HAP-1 (cell line): ENCODE results near the gene HHATL.
"Not testable (repeated sequence)": the region's sequence is repeated elsewhere in the genome, so short reads cannot be mapped to it uniquely, and the experiment has no call there.

Experiments
- DNase-seq, 2 experiments: peaks; one replicate each; pipeline ENCODE4 v3.0.0-alpha.2; 2016 to 2020; ENCODE audit warnings: low spot score in 2 of 2
- H3K27me3 ChIP-seq: fragments of 250-450 bp; sonication (Bioruptor Pico); 2 replicates; pipeline ENCODE4 v1.5.1; 2020; ENCODE audit warnings: low read depth, mild to moderate bottlenecking, moderate library complexity
- H3K36me3 ChIP-seq: fragments of 250-450 bp; sonication (Bioruptor Pico); replicated peaks from 2 replicates; pipeline ENCODE4 v1.5.1; 2020; ENCODE audit warnings: mild to moderate bottlenecking
- H3K4me1 ChIP-seq: fragments of 250-450 bp; sonication (Bioruptor Pico); 2 replicates; pipeline ENCODE4 v1.5.1; 2020; ENCODE audit warnings: mild to moderate bottlenecking
- H3K4me3 ChIP-seq: fragments of 250-450 bp; sonication (Bioruptor Pico); 2 replicates; pipeline ENCODE4 v1.5.1; 2020; ENCODE audit warnings: mild to moderate bottlenecking, moderate library complexity
- H3K9me3 ChIP-seq: fragments of 250-450 bp; sonication (Bioruptor Pico); 2 replicates; pipeline ENCODE4 v1.5.1; 2020; ENCODE audit warnings: mild to moderate bottlenecking, moderate library complexity
- in situ Hi-C: fragments of 300-500 bp; cut with MboI; formaldehyde crosslinking; loops from 3 replicates; pipeline ENCODE4 v1.14.3; 2020; ENCODE audit warnings: low sequenced_read_pairs, inconsistent platforms, mixed read lengths

Gene HHATL

GRCh38 chr3:42730294-42730693 lies 27.7 kb upstream of the HHATL start:
- H3K9me3 ChIP-seq, result no peaks in the 10 kb centered on the region
- DNase-seq, result no peak
- no peaks in the 10 kb centered on the region for H3K36me3 ChIP-seq
- H3K27me3 ChIP-seq, result peaks cover 2% of the 10 kb centered on the region; the same call in 1 of the 2 replicates
- no peak overlapping the region for H3K4me3 ChIP-seq
- in situ Hi-C loops, result no loop called here
- no peaks in the 10 kb centered on the region; the same call in none of the 2 replicates for H3K4me1 ChIP-seq

GRCh38 chr3:42729404-42730145 lies 27.0 kb upstream of the HHATL start:
- no peak for DNase-seq
- Histone ChIP-seq H3K4me1 (no peaks in the 10 kb centered on the region; the same call in none of the 2 replicates), H3K9me3 (no peaks in the 10 kb centered on the region), H3K27me3 (peaks cover 2% of the 10 kb centered on the region; the same call in 1 of the 2 replicates), H3K36me3 (no peaks in the 10 kb centered on the region), H3K4me3 (no peak overlapping the region)
- in situ Hi-C loops, result no loop called here

GRCh38 chr3:42728668-42729364 lies 26.2 kb upstream of the HHATL start:
- Histone ChIP-seq H3K4me1 (no peaks in the 10 kb centered on the region; the same call in none of the 2 replicates), H3K9me3 (no peaks in the 10 kb centered on the region), H3K27me3 (peaks cover 2% of the 10 kb centered on the region; the same call in 1 of the 2 replicates), H3K36me3 (no peaks in the 10 kb centered on the region), H3K4me3 (no peak overlapping the region)
- no peak for DNase-seq
- in situ Hi-C loops, result no loop called here

- peak in 1 of 2 experiments; percentile 52 for DNase-seq
- Histone ChIP-seq H3K36me3 (no peaks in the 10 kb centered on the region), H3K4me1 (no peaks in the 10 kb centered on the region; the same call in none of the 2 replicates), H3K4me3 (no peak overlapping the region), H3K27me3 (peaks cover 2% of the 10 kb centered on the region; the same call in 1 of the 2 replicates), H3K9me3 (no peaks in the 10 kb centered on the region)
- in situ Hi-C loops, result no loop called here
Measured at GRCh38 chr3:42728056-42728455, 25.5 kb upstream of the HHATL start.

- Histone ChIP-seq H3K27me3 (peaks cover 2% of the 10 kb centered on the region; the same call in 1 of the 2 replicates), H3K9me3 (no peaks in the 10 kb centered on the region), H3K4me3 (no peak overlapping the region), H3K36me3 (no peaks in the 10 kb centered on the region), H3K4me1 (no peaks in the 10 kb centered on the region; the same call in none of the 2 replicates)
- no peak for DNase-seq
- in situ Hi-C loops, result no loop called here
Measured at GRCh38 chr3:42725454-42725853, 22.9 kb upstream of the HHATL start.

GRCh38 chr3:42723219-42723618 lies 20.6 kb upstream of the HHATL start:
- Histone ChIP-seq H3K9me3 (no peaks in the 10 kb centered on the region), H3K4me3 (no peak overlapping the region), H3K4me1 (no peaks in the 10 kb centered on the region; the same call in none of the 2 replicates), H3K36me3 (no peaks in the 10 kb centered on the region), H3K27me3 (peaks cover 2% of the 10 kb centered on the region; the same call in 1 of the 2 replicates)
- in situ Hi-C loops, result no loop called here
- no peak for DNase-seq

- H3K9me3 ChIP-seq, H3K27me3 ChIP-seq, DNase-seq, H3K4me3 ChIP-seq, in situ Hi-C loops, H3K4me1 ChIP-seq, H3K36me3 ChIP-seq: not testable (repeated sequence)
Measured at GRCh38 chr3:42722442-42722841, 19.8 kb upstream of the HHATL start.

GRCh38 chr3:42721690-42722089 lies 19.1 kb upstream of the HHATL start:
- H3K36me3 ChIP-seq, result no peaks in the 10 kb centered on the region
- H3K9me3 ChIP-seq, result no peaks in the 10 kb centered on the region
- H3K27me3 ChIP-seq, result peaks cover 3% of the 10 kb centered on the region; the same call in 1 of the 2 replicates
- DNase-seq, result no peak
- no peak overlapping the region for H3K4me3 ChIP-seq
- no peaks in the 10 kb centered on the region for H3K4me1 ChIP-seq
- in situ Hi-C loops, result no loop called here

GRCh38 chr3:42720126-42720525 lies 17.5 kb upstream of the HHATL start:
- Histone ChIP-seq H3K4me1 (no peaks in the 10 kb centered on the region), H3K4me3 (no peak overlapping the region), H3K36me3 (no peaks in the 10 kb centered on the region), H3K27me3 (0 out of 2 replicates have a peak, but pooled peaks cover 4% of the 10 kb centered on the region), H3K9me3 (no peaks in the 10 kb centered on the region)
- in situ Hi-C loops, result no loop called here
- DNase-seq, result no peak

- in situ Hi-C loops, result no loop called here
- H3K4me3 ChIP-seq, result no peak overlapping the region
- peak in 1 of 2 experiments; percentile 8 for DNase-seq
Measured at GRCh38 chr3:42719002-42719401, 16.4 kb upstream of the HHATL start.

GRCh38 chr3:42718338-42718737 lies 15.7 kb upstream of the HHATL start:
- DNase-seq, result no peak
- in situ Hi-C loops, result no loop called here
- H3K36me3 ChIP-seq, result no peaks in the 10 kb centered on the region
- H3K4me1 ChIP-seq, result peaks cover 10% of the 10 kb centered on the region
- H3K9me3 ChIP-seq, result no peaks in the 10 kb centered on the region
- 0 out of 2 replicates have a peak, but pooled peaks cover 4% of the 10 kb centered on the region for H3K27me3 ChIP-seq
- H3K4me3 ChIP-seq, result no peak overlapping the region

More at GRCh38 chr3:42719002-42719401, 16.4 kb upstream of the HHATL start:
- 0 out of 2 replicates have a peak, but pooled peaks cover 4% of the 10 kb centered on the region for H3K27me3 ChIP-seq
- H3K4me1 ChIP-seq, result peaks cover 3% of the 10 kb centered on the region; the same call in 1 of the 2 replicates
- no peaks in the 10 kb centered on the region for H3K36me3 ChIP-seq
- no peaks in the 10 kb centered on the region for H3K9me3 ChIP-seq

- Histone ChIP-seq H3K4me3 (no peak overlapping the region), H3K4me1 (peaks cover 10% of the 10 kb centered on the region), H3K9me3 (no peaks in the 10 kb centered on the region), H3K27me3 (peaks cover 8% of the 10 kb centered on the region; the same call in 1 of the 2 replicates), H3K36me3 (no peaks in the 10 kb centered on the region)
- no peak for DNase-seq
- in situ Hi-C loops, result no loop called here
Measured at GRCh38 chr3:42717306-42717705, 14.7 kb upstream of the HHATL start.

GRCh38 chr3:42714171-42714852 lies 11.7 kb upstream of the HHATL start:
- no peak overlapping the region for H3K4me3 ChIP-seq
- H3K27me3 ChIP-seq, result peaks cover 14% of the 10 kb centered on the region; the same call in 1 of the 2 replicates
- DNase-seq, result peak; percentile 32 to 75
- in situ Hi-C loops, result no loop called here
- no peaks in the 10 kb centered on the region for H3K36me3 ChIP-seq
- H3K9me3 ChIP-seq, result no peaks in the 10 kb centered on the region
- peaks cover 10% of the 10 kb centered on the region for H3K4me1 ChIP-seq
